Calu3 (cell line): ENCODE data around the gene BUB1B. TPM values are rescaled to one million over a fixed set of nuclear protein-coding genes. Genes with fewer than 3 reads are reported as not detected.

Experiments
- BruUV-seq: library from RNA; stranded (reverse); fragments of 400-500 nt; replicated peaks from 2 replicates; lab custom pipeline; 2021; lab: Mats Ljungman, UMichigan
- CTCF ChIA-PET: fragments of 300-600 bp; sonication (Branson Sonifier 250); formaldehyde crosslinking; loops from one replicate; lab custom pipeline; 2022; ENCODE audit warnings: antibody characterized with exemption; lab: Charles Lee
- DNase-seq: peaks from one replicate; pipeline ENCODE4 v3.0.0; 2022
- H3K27ac Mint-ChIP-seq: one replicate; pipeline ENCODE4 v1.8.0; 2022; ENCODE audit warnings: mixed read lengths; ENCODE audit not compliant: unreplicated experiment
- H3K27me3 Mint-ChIP-seq: one replicate; pipeline ENCODE4 v1.8.0; 2022; ENCODE audit warnings: mixed read lengths; ENCODE audit not compliant: unreplicated experiment
- H3K36me3 Mint-ChIP-seq: one replicate; pipeline ENCODE4 v1.8.0; 2022; ENCODE audit warnings: mild to moderate bottlenecking, moderate library complexity, mixed read lengths; ENCODE audit not compliant: insufficient read depth, unreplicated experiment
- H3K4me1 Mint-ChIP-seq: one replicate; pipeline ENCODE4 v1.8.0; 2022; ENCODE audit warnings: mild to moderate bottlenecking, low read depth, mixed read lengths; ENCODE audit not compliant: unreplicated experiment
- H3K4me3 Mint-ChIP-seq: one replicate; pipeline ENCODE4 v1.8.0; 2022; ENCODE audit warnings: mild to moderate bottlenecking, low read depth, moderate library complexity, mixed read lengths; ENCODE audit not compliant: unreplicated experiment
- H3K9me3 Mint-ChIP-seq: one replicate; pipeline ENCODE4 v1.8.0; 2022; ENCODE audit warnings: low read depth, mixed read lengths; ENCODE audit not compliant: unreplicated experiment
- intact Hi-C: fragments of 100-400 bp; cut with micrococcal nuclease; formaldehyde crosslinking; loops from one replicate; pipeline ENCODE4 v1.10.0; 2022; ENCODE audit not compliant: unreplicated experiment
- total RNA-seq: library from RNA; stranded (reverse); gene quantifications from 2 replicates; pipeline ENCODE4 v1.2.3, GENCODE V29; 2022
- TF ChIP-seq, protein P1 (sequence below): fragments of 200-600 bp; IDR thresholded peaks from one replicate; pipeline ENCODE4 v1.8.0; 2022; ENCODE audit warnings: antibody characterized with exemption; ENCODE audit not compliant: unreplicated experiment

The BUB1B gene
- total RNA-seq, 1 experiment from 2014 or later = 41.8 TPM

- no peak for DNase-seq
- H3K9me3 Mint-ChIP-seq = no peaks in the 10 kb centered on the region
- no peaks in the 10 kb centered on the region for H3K4me1 Mint-ChIP-seq
- no peak overlapping the region for H3K4me3 Mint-ChIP-seq
- H3K27me3 Mint-ChIP-seq = no peaks in the 10 kb centered on the region
- no TSS peak for BruUV-seq
- CTCF ChIA-PET = no interaction called here
- intact Hi-C loops = no loop called here
- peaks cover 6% of the 10 kb centered on the region for H3K36me3 Mint-ChIP-seq
- no peak overlapping the region for H3K27ac Mint-ChIP-seq
- TF ChIP-seq, protein P1, sequence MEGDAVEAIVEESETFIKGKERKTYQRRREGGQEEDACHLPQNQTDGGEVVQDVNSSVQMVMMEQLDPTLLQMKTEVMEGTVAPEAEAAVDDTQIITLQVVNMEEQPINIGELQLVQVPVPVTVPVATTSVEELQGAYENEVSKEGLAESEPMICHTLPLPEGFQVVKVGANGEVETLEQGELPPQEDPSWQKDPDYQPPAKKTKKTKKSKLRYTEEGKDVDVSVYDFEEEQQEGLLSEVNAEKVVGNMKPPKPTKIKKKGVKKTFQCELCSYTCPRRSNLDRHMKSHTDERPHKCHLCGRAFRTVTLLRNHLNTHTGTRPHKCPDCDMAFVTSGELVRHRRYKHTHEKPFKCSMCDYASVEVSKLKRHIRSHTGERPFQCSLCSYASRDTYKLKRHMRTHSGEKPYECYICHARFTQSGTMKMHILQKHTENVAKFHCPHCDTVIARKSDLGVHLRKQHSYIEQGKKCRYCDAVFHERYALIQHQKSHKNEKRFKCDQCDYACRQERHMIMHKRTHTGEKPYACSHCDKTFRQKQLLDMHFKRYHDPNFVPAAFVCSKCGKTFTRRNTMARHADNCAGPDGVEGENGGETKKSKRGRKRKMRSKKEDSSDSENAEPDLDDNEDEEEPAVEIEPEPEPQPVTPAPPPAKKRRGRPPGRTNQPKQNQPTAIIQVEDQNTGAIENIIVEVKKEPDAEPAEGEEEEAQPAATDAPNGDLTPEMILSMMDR = no peak
Measured at GRCh38 chr15:40182358-40183029, 21.6 kb downstream of the BUB1B start.

GRCh38 chr15:40183636-40184463 lies 23.0 kb downstream of the BUB1B start:
- CTCF ChIA-PET = interaction anchor here (0.7 kb wide), 1 partner anchor 24 kb away, joined by 3 read pairs; no protein-coding TSS in a partner anchor
- H3K4me3 Mint-ChIP-seq = no peak overlapping the region
- H3K36me3 Mint-ChIP-seq = peaks cover 6% of the 10 kb centered on the region
- H3K4me1 Mint-ChIP-seq = no peaks in the 10 kb centered on the region
- no peaks in the 10 kb centered on the region for H3K27me3 Mint-ChIP-seq
- TF ChIP-seq, protein P1 = no peak
- no peaks in the 10 kb centered on the region for H3K9me3 Mint-ChIP-seq
- BruUV-seq = no TSS peak
- intact Hi-C loops = no loop called here
- no peak for DNase-seq
- no peak overlapping the region for H3K27ac Mint-ChIP-seq

DNA sequence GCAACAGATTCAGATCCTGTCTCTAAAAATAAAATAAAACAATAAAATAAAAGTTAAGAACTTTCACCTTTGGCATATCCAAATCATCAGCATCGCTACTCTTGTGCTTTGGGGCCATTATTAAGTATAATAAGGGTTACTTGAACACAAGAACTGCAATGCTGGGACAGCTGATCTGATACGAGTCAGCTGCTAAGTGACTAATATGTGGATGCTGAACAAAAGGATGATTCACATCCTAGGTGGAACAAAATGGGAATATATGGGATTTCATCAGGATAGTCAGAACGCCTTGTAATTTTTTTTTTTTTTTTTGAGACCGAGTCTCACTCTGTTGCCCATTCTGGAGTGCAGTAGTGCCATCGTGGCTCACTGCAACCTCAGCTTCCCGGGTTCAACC lies 29.7 kb downstream of the BUB1B start:
- no peaks in the 10 kb centered on the region for H3K4me1 Mint-ChIP-seq
- TF ChIP-seq, protein P1 = no peak
- H3K27me3 Mint-ChIP-seq = no peaks in the 10 kb centered on the region
- no peaks in the 10 kb centered on the region for H3K9me3 Mint-ChIP-seq
- intact Hi-C loops = no loop called here
- CTCF ChIA-PET = no interaction called here
- H3K36me3 Mint-ChIP-seq = no peaks in the 10 kb centered on the region
- H3K27ac Mint-ChIP-seq = no peak overlapping the region
- H3K4me3 Mint-ChIP-seq = no peak overlapping the region
- no peak for DNase-seq
- no TSS peak for BruUV-seq

DNA sequence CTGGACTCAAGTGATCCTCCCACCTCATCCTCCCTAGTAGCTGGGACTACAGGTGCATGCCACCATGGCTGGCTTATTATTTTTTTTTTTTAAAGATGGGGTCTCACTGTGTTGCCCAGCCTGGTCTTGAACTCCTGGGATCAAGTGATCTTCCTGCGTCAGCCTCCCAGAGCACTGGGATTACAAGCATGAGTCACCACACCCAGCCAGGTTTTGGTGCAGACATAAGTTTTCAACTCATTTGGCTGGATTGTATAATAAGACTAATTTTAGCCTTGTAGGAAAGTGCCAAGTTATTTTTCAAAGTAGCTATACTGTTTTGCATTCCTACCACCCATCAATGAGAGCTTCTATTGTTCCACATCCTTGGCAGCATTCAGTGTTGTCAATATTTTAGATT lies 32.1 kb downstream of the BUB1B start:
- no peaks in the 10 kb centered on the region for H3K4me1 Mint-ChIP-seq
- no peak for DNase-seq
- H3K27ac Mint-ChIP-seq = no peak overlapping the region
- TF ChIP-seq, protein P1 = no peak
- no peaks in the 10 kb centered on the region for H3K9me3 Mint-ChIP-seq
- BruUV-seq = no TSS peak
- H3K36me3 Mint-ChIP-seq = peaks cover 6% of the 10 kb centered on the region
- H3K27me3 Mint-ChIP-seq = no peaks in the 10 kb centered on the region
- CTCF ChIA-PET = no interaction called here
- intact Hi-C loops = no loop called here
- no peak overlapping the region for H3K4me3 Mint-ChIP-seq
